ENCODE measurements around the gene KRTAP10-4.

GRCh38 chr21:44537930-44538911 lies 35.3 kb upstream of the KRTAP10-4 start:
- no peak for TF ChIP-seq CTCF (IDR thresholded peaks at IDR 0.05; ENCODE audit: insufficient read depth, low read depth, low read length)
- TF ChIP-seq EZH2 (IDR thresholded peaks at IDR 0.05; ENCODE audit: insufficient read depth, low read length): no peak

All from astrocyte (in vitro differentiated cells and primary cell).